Measurements from ENCODE around the gene GOT1.

- TF ChIP-seq GATA2 (IDR thresholded peaks at IDR 0.05; ENCODE audit: low read depth, low read length) (no peak), GATA3 (IDR thresholded peaks at IDR 0.05; ENCODE audit: low read depth, low read length) (no peak)
Measured at GRCh38 chr10:99365736-99366135, 64.7 kb downstream of the GOT1 start.
